Amniotic stem cell (primary cell): Measurements from ENCODE around the gene ZC3H12A.

ENCODE experiments used
- DNase-seq: peaks from one replicate; lab custom pipeline; 2025; lab: John Stamatoyannopoulos, UW

Gene ZC3H12A

GRCh38 chr1:37474046-37474696 is at the start of gene ZC3H12A:
TSS of gene ZC3H12A (plus strand) at chr1:37474580. CDS start at chr1:37475497, 917 bp downstream.
- peak; percentile 65 for DNase-seq

- no peak for DNase-seq
Measured at GRCh38 chr1:37425221-37425620, 49.2 kb upstream of the ZC3H12A start.

- DNase-seq: no peak
Measured at GRCh38 chr1:37429029-37429428, 45.4 kb upstream of the ZC3H12A start.

GRCh38 chr1:37430103-37430985 is 44.0 kb upstream of the ZC3H12A start:
- DNase-seq: no peak

GRCh38 chr1:37432716-37433115 is 41.7 kb upstream of the ZC3H12A start:
- no peak for DNase-seq

- no peak for DNase-seq
Measured at GRCh38 chr1:37433171-37433570, 41.2 kb upstream of the ZC3H12A start.

GRCh38 chr1:37434292-37435225 is 39.8 kb upstream of the ZC3H12A start:
- DNase-seq: no peak

- no peak for DNase-seq
Measured at GRCh38 chr1:37437087-37437486, 37.3 kb upstream of the ZC3H12A start.

- no peak for DNase-seq
Measured at GRCh38 chr1:37438037-37438868, 36.1 kb upstream of the ZC3H12A start.

- no peak for DNase-seq
Measured at GRCh38 chr1:37438869-37439343, 35.5 kb upstream of the ZC3H12A start.

- no peak for DNase-seq
Measured at GRCh38 chr1:37439349-37439995, 34.9 kb upstream of the ZC3H12A start.

GRCh38 chr1:37441490-37441889 is 32.9 kb upstream of the ZC3H12A start:
- DNase-seq: no peak

GRCh38 chr1:37442139-37442538 is 32.2 kb upstream of the ZC3H12A start:
- no peak for DNase-seq

- DNase-seq: no peak
Measured at GRCh38 chr1:37442644-37443043, 31.7 kb upstream of the ZC3H12A start.

GRCh38 chr1:37446874-37447273 is 27.5 kb upstream of the ZC3H12A start:
- DNase-seq: no peak

- no peak for DNase-seq
Measured at GRCh38 chr1:37448185-37448584, 26.2 kb upstream of the ZC3H12A start.

- DNase-seq: no peak
Measured at GRCh38 chr1:37448691-37449417, 25.5 kb upstream of the ZC3H12A start.

GRCh38 chr1:37449936-37450335 is 24.4 kb upstream of the ZC3H12A start:
- DNase-seq: no peak

- no peak for DNase-seq
Measured at GRCh38 chr1:37452416-37452815, 22.0 kb upstream of the ZC3H12A start.

- DNase-seq: no peak
Measured at GRCh38 chr1:37453647-37454046, 20.7 kb upstream of the ZC3H12A start.
